GM12873 (cell line): ENCODE results near the gene MLPH.

Source experiments
- TF ChIP-seq, protein P1 (sequence below): IDR thresholded peaks from 2 replicates; pipeline ENCODE4 v1.5.1; 2012; ENCODE audit warnings: low read depth, mild to moderate bottlenecking, moderate library complexity, low read length, control low read depth; ENCODE audit not compliant: insufficient read depth; ENCODE audit errors: missing control alignments

Gene MLPH

DNA sequence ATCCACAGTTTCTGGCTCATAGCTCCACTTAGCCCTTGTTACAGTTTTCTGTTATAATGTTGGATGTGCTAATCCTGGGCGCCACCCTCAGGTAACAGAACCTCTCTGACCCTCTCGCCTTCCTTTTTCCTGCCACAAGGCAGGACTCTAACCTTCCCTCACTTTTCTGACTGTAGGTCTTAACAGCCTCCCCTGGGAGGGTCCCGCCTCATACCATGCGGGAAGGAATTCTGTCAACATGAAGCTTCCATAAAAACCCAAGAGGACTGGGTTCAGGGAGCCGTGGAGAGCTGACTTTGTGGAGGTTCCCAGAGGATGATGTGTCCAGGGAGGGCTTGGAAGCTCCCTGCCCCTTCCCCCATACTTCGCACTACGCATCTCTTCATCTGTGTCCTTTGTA, 115.4 kb downstream of the MLPH start:
- TF ChIP-seq, protein P1, sequence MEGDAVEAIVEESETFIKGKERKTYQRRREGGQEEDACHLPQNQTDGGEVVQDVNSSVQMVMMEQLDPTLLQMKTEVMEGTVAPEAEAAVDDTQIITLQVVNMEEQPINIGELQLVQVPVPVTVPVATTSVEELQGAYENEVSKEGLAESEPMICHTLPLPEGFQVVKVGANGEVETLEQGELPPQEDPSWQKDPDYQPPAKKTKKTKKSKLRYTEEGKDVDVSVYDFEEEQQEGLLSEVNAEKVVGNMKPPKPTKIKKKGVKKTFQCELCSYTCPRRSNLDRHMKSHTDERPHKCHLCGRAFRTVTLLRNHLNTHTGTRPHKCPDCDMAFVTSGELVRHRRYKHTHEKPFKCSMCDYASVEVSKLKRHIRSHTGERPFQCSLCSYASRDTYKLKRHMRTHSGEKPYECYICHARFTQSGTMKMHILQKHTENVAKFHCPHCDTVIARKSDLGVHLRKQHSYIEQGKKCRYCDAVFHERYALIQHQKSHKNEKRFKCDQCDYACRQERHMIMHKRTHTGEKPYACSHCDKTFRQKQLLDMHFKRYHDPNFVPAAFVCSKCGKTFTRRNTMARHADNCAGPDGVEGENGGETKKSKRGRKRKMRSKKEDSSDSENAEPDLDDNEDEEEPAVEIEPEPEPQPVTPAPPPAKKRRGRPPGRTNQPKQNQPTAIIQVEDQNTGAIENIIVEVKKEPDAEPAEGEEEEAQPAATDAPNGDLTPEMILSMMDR: no peak

DNA sequence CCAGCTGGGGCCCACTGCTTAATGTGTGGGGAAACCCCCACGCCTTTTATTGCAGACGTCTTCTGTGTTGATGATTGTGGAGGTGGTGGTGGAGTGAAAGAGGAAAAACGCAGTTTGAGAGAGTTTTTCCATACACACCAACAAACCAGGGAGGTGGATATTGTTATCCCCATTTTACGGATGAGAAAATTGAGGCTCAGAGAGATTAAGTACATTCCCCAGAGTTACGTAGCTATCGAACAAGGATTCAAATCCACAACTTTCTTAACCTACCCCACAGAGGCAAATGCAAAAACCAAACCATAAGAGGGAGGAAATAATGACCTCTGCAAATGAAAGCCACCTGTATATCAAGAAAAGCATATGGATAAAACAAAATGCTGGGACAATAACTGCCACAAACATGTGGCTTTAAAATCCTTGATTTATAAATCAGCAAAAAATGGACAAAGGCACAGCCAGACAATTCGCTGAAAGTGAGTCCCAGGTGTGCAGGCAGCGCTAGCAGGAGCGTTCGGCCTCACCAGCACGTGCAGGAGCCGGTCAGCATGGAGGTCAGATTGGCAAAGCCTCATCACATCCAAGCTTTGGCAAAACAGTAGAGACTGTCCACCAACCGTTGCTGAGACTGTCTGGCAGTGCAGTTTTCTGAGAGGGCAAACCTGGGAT, 116.1 kb downstream of the MLPH start:
- TF ChIP-seq, protein P1: no peak

DNA sequence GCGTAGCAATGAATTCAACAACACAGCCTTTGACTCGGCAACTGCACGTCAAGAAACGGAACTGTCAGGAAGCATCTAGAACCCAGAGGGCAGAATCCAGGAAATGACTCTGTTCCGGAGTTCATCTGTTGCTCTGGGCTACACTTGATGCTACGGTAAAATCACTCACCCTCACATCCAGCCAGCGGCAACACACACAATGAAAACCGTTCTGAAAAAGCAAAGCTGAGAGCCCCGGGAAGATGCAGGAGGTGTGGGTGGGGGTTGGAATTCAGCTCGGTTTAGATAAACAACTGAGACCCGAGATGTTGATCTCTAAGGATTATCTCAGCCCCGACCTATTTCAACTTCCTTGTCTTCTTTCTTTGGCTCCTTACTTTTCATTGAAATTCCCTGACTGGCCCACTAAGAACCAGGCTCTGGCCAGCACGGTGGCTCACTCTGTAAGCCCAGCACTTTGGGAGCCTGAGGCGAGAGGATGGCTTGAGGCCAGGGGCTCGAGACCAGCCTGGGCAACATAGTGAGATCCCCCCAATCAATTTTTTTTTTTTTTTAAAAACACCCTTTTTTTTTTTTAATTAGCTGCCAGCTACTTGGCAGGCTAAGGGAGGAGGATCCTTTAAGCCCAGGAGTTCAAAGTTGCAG, 116.8 kb downstream of the MLPH start:
- TF ChIP-seq, protein P1: no peak

DNA sequence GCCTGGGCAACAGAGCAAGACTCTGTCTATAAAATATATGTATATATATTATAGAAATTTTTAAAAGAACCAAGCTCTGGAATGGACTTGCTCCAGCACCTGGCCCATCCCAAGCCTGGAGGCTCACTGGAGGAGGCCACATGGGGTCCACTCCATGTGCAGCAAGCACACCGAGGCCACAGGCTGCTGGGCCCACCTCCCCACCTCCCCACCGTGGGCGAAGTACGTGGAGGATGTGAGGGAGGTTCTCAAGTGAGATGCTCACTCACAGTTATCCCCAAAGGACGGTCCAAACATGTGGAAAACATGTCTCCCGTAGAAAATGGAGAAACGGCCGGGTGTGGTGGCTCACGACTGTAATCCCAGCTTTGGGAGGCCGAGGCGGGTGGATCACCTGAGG, 117.3 kb downstream of the MLPH start:
- TF ChIP-seq, protein P1: no peak
